ENCODE results near the gene FBXL13.

The FBXL13 gene

DNA sequence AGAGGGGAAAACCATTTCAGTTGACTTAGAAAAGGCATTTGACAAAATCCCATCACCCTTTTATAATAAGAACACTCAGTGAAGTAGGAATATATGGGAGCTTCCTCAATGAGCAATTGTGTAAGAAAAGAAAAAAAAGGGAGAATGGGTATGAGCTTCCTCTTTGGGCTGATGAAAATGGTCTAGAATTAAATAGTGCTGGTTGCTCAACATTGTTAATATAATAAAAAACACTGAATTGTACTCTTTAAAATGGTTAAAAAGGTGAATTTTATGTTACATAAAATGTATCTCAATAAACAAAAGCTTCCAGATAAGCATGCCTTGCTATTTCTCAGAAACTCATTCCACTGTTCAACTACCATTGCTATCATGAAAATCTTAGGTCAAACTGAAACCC, 121.2 kb downstream of the FBXL13 start:
- no peak overlapping the region for H3K4me3 ChIP-seq (replicated peaks; ENCODE audit: low read depth, low read length)
- no peak for DNase-seq (ENCODE audit: extremely low read depth, low read depth)
- TF ChIP-seq, protein P1, sequence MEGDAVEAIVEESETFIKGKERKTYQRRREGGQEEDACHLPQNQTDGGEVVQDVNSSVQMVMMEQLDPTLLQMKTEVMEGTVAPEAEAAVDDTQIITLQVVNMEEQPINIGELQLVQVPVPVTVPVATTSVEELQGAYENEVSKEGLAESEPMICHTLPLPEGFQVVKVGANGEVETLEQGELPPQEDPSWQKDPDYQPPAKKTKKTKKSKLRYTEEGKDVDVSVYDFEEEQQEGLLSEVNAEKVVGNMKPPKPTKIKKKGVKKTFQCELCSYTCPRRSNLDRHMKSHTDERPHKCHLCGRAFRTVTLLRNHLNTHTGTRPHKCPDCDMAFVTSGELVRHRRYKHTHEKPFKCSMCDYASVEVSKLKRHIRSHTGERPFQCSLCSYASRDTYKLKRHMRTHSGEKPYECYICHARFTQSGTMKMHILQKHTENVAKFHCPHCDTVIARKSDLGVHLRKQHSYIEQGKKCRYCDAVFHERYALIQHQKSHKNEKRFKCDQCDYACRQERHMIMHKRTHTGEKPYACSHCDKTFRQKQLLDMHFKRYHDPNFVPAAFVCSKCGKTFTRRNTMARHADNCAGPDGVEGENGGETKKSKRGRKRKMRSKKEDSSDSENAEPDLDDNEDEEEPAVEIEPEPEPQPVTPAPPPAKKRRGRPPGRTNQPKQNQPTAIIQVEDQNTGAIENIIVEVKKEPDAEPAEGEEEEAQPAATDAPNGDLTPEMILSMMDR (IDR thresholded peaks at IDR 0.05; ENCODE audit: low read depth, low read length, missing control alignments), result no peak

DNA sequence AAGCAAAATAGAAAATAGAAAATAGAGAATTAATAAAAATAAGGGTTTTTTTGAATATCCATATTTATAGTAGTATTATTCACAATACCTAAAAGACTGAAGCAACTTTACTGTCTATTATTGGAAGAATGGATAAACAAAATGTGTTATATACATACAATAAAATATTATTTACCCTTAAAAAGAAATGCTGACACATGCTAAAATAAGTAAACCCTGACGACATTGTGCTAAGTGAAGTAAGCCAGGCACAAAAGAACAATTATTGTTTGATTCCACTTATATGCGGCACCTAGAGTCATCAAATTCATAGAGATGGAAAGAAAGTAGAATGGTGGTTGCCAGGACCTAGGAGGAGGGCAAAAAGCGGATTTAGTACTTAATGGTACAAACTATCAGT, 122.8 kb downstream of the FBXL13 start:
- TF ChIP-seq, protein P1 (IDR thresholded peaks at IDR 0.05; ENCODE audit: low read depth, low read length, missing control alignments), result no peak

DNA sequence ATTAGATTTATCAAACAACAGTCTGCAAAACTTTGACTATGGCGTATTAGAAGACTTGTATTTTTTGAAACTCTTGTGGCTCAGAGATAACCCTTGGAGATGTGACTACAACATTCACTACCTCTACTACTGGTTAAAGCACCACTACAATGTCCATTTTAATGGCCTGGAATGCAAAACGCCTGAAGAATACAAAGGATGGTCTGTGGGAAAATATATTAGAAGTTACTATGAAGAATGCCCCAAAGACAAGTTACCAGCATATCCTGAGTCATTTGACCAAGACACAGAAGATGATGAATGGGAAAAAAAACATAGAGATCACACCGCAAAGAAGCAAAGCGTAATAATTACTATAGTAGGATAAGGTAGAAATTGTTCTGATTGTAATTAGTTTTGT, 130.4 kb downstream of the FBXL13 start:
- no peak overlapping the region for H3K4me3 ChIP-seq (replicated peaks; ENCODE audit: low read depth, low read length)
- TF ChIP-seq, protein P1 (IDR thresholded peaks at IDR 0.05; ENCODE audit: low read depth, low read length, missing control alignments), result no peak
- DNase-seq (ENCODE audit: extremely low read depth, low read depth), result no peak

More for the DNA sequence above, 122.8 kb downstream of the FBXL13 start:
- no peak for DNase-seq (ENCODE audit: extremely low read depth, low read depth)
- no peak overlapping the region for H3K4me3 ChIP-seq (replicated peaks; ENCODE audit: low read depth, low read length)

DNA sequence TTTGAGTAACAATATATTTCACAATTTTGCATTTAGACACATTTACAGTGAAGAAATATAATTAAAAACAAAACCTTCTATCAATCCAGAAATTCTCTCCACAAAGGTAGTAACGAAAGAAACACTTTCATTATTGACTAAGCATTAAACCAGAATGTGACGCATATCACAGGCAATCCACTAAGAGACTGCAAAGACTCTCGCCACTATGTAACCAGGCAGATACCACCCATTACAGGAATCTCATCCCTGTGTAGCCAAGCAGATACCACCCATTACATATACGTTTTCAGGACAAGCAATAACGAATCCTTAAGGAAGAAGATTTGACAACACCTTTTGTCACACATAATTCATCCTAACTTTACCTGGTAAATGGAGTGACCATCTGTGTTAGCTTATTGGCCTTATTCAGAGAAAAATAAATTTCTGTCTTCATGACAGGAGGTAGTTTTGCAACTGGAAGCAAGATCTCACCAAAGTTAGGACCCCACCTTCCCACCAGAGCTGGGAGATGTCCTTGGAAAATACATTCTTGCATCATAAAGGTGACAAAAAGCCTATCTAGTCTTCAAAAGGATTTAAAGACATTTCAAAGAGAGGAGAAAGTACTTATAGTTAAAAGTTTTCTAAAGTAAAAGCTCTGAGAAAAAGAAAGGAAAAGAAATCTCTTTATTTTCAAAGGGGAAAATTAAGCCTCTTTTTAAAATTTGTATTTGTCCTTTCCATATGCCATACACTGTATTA, 131.0 kb downstream of the FBXL13 start:
- no peak overlapping the region for H3K4me3 ChIP-seq (replicated peaks; ENCODE audit: low read depth, low read length)
- TF ChIP-seq, protein P1 (IDR thresholded peaks at IDR 0.05; ENCODE audit: low read depth, low read length, missing control alignments), result no peak
- no peak for DNase-seq (ENCODE audit: extremely low read depth, low read depth)

DNA sequence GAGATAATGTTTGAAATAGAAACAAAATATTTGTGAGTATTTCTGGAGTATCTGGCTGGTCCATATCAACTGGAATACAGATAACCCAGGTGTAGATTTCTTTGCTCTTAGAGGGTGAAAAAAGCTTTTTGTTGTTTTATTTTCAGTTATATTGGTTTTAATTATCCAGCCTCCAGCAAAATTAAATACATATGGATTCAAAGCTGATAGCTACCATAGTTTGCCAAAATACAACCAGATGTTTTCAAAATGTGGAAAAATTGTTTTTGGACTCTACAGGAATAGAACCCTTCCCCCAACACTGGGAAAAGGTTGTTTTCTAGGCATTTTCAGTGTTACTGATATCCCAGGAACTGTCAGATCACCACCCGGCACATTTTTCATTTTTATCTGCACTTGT, 131.7 kb downstream of the FBXL13 start:
- no peak overlapping the region for H3K4me3 ChIP-seq (replicated peaks; ENCODE audit: low read depth, low read length)
- TF ChIP-seq, protein P1 (IDR thresholded peaks at IDR 0.05; ENCODE audit: low read depth, low read length, missing control alignments), result no peak

DNA sequence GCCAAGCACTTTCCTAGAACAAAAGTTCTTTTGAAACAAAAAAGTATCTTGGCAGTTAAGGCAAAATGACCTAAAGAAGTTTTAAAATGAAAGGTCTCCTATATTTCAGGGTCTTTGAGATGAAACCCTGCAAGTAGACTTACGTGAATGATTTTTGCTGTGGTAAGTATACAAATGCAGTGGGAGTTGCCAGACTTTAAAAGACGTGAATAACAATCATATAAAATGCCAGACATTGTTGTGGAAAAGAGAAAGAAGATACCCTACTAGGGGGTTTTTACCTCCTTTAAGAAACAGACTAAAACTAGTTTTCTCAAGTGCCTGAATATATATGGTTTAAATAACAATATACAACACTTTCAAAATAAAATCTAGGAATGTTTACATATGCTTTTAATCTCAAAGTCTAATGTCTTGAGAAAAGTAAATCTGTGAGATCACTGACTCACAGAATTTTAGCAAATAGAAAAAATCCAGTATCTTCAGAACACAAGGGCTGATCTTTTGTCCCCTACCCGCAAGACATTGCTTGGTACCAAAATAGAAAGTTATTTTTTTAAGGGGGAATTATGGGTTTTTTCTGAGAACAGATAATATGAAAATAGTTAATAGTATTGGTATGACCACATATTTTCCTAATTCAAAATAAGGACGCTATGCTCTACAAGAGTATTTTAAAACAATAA, 132.3 kb downstream of the FBXL13 start:
- TF ChIP-seq, protein P1 (IDR thresholded peaks at IDR 0.05; ENCODE audit: low read depth, low read length, missing control alignments), result no peak
- no peak for DNase-seq (ENCODE audit: extremely low read depth, low read depth)
- no peak overlapping the region for H3K4me3 ChIP-seq (replicated peaks; ENCODE audit: low read depth, low read length)

More for the DNA sequence above, 131.7 kb downstream of the FBXL13 start:
- no peak for DNase-seq (ENCODE audit: extremely low read depth, low read depth)
